Effector CD4-positive, alpha-beta T cell (primary cell): ENCODE data around the gene SPATS2L.

Experiments
- DNase-seq: peaks from one replicate; pipeline ENCODE4 v3.0.0-alpha.2; 2020

SPATS2L gene

DNA sequence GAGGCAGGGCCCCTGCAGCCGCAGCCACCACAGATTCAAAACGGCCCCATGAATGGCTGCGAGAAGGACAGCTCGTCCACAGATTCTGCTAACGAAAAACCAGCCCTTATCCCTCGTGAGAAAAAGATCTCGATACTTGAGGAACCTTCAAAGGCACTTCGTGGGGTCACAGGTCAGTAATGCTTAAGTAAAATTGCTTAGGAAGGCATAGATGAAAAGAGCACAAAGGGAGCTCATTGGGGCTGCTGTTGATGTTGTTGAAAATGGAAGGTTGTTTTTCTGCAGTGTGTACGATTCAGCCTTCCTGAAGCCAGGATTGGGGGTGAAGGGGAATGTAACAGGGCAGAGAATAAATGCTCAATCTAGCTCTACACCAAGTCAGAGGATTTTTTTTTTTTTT is 112.8 kb downstream of the SPATS2L start:
- DNase-seq: no peak

DNA sequence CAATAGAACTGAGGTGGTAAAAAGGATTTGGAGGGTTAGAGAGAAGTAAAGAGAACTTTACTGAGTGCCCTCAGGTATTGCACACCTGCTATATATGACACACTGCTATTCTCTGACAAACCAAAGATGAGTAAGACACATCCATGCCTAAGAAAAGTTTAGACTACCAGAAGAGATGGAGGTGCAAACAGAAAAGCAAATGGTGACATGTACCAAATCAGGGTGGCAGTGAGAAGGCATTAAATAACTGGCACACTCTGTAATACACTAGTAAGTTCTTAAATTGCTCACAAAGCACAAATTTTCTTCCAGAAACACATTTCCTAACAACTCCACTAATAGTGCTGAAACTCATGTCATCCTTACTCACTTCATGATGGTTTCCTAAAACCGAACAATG is 114.8 kb downstream of the SPATS2L start:
- no peak for DNase-seq

DNA sequence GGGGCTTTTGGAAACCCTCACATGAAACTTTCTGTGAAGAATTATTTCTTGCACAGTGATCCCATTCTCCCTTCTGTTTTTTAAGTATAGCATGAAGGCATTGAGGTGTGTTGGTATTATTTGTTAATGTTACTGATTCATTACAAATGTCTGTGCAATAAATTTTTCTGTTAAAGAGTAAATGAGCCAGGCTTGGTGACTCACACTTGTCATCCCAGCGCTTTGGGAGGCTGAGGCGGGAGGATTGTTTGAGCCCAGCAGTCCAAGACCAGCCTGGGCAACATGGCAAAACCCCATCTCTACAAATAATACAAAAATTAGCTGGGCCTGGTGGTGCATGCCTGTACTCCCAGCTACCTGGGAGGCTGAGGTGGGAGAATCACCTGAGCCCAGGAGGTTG is 115.6 kb downstream of the SPATS2L start:
- DNase-seq: no peak

DNA sequence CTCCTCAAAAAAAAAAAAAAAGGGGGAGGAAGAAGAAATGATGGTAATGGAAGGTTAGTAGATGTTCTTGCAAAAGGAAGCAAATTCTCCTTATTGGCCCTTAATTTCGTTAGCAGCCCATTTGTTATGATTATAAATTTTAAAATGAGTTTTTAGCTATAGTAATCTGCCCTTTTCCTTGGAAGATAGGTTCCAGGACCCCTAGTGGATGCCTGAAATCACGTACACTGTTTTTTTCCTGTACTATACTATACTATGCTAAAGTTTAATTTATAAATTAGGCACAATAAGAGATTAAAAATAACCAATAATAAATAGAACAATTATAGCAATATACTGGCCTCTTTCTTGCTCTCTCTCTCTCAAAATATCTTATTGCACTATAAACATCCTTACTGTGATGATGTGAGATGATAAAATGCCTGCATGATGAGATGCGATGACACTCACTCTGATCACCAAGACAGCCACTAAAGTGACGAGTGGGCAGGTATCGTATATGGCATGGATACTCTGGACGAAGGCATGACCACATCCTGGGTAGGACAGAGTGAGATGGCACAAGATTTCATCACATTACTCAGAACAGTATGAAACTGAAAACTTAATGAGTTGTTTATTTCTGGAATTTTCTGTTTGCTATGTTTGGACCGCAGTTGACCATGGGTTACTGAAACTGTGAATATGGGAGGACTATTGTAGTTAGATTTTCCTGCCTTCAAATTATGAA is 116.2 kb downstream of the SPATS2L start:
- no peak for DNase-seq

GRCh38 chr2:200423541-200423940 is 117.0 kb downstream of the SPATS2L start:
- no peak for DNase-seq

DNA sequence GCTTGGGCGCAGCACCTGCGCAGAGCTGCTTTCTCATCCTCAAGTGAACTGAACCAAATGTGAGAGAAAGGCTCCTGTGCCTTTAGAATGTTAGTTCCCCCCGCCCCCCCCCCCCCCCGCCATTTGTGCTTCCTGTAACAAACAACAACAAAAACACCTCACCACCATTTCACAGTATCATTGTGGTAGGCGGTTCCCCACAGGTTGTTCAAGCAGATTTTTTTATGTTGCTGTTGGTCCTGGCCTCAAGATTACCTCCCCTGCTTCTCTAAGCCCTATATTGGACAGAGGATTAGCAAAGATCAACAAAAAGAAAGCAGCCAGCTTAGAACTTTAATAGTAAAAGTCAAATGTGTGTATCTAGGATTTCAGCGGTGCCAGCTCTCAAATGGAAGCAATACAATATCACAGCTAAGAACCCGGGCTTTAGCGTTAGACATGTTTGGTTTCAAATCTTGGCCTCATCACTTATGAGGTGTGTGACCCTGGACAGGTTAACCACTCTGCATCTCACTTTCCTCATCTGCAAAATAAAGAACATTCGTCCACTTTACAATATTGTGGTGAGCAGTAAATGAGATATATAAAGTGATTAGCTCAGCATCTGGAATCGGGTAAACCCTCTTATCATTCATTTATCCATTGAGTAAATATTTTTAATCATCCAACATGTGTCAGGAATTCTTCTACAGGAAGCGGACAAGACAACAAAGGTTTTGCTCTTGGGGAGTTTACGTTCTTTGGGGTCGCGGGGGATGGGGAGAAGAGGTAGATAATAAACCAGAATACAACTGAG is 118.7 kb downstream of the SPATS2L start:
- DNase-seq: no peak

DNA sequence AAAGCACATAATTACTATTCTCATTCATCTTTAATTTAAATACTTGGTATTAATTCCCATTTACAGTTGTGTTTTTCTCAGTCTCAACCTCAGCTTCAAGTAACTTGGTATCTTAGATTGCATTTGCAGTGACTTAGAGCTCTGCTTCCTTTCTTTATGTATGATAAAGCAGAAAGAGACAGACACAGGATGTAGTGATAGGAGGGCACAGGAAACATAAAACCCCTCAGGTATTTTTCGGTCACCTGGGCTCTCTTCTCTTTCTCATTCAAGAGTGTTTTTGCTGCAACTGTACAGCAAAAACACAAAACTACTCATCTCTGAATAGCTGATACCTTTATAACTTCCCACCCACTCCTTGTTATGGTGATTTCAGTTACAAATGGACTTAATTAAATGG is 120.3 kb downstream of the SPATS2L start:
- no peak for DNase-seq

DNA sequence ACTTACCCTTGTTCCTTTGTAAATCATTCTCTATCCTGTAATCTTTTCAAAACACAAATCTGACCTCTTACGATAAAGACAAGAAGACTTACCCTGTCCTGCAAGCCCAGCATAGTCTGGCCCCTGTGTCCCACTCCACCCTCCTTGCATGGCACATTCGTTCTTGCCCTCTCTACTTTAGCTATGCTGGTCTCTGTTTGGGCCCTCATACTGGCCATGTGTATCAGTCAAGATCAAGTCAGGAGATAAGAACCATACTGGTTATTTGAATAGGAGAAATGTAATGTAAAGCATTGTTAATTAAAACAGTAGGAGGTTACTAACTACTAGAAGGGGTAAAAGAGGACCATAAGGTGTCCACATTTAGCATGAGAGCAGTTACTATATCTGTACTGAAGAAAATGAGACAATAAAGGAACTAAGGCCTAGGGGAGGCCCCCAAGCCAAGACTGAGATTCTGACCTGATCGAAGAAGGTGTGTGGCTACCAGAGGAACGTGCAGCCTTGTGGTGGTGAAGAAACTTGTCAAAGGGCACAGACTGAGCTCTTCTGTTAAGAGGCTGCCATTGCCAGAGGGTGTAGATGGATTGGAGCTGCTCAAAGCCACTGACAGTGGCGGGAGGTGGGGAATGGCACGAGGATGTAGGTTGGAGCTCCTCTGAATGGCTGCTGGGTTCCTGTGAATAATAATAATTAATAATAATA is 122.6 kb downstream of the SPATS2L start:
- DNase-seq: no peak

DNA sequence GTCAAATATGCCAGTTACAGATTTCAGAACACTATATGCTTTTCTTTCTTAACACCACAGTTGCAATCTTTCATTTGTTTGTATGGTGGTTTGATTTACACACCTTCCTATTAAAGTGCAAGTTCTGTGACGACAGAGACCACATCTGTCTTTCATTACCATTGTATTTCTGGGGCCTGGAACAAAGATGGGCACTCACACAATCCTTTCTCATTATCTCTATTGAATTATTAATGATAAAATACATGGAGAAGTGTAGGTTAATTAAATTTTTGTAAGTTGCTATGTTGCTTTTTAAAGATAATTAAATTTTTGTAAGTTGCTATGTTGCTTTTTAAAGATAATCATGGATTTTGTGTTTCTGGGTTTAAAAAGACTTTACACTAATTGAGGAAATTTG is 123.5 kb downstream of the SPATS2L start:
- DNase-seq: no peak

DNA sequence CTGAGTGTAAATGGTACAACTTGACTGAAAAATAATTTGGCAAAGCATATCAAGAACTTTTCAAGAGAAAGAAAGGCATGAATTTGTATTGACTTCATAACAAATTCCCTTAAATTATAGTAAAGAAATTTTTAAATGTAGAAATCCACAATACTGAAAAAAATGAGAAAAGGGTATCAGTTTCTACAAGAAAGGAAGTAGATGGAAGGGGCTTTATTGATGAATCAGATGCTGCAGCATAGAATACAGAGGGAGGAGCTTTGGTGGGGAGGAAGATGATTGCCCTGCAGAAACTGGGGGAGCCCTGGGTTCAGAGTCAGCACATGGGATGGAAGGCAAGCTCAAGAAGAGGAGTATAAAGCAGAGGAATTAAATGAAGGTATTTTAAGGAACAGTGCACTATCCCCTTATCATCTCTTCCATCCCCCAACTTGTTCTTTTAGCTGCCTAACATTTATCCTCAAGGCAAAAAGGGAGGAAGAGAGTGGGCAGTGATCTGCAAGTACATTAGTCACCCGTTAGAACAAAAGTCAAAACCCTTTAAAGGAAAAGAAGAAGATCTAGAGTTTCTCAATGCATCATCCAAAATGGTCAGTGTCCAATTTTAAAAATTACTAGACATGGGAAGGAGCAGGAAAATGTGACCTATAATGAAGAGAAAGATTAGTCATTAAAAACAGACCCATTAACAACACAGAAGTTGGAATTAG is 125.7 kb downstream of the SPATS2L start:
- no peak for DNase-seq

- DNase-seq: no peak
These were observed 128.9 kb downstream of the SPATS2L start for GRCh38 chr2:200435379-200435778.

GRCh38 chr2:200438251-200438650 is 131.8 kb downstream of the SPATS2L start:
- DNase-seq: no peak

GRCh38 chr2:200438846-200439245 is 132.4 kb downstream of the SPATS2L start:
- no peak for DNase-seq

DNA sequence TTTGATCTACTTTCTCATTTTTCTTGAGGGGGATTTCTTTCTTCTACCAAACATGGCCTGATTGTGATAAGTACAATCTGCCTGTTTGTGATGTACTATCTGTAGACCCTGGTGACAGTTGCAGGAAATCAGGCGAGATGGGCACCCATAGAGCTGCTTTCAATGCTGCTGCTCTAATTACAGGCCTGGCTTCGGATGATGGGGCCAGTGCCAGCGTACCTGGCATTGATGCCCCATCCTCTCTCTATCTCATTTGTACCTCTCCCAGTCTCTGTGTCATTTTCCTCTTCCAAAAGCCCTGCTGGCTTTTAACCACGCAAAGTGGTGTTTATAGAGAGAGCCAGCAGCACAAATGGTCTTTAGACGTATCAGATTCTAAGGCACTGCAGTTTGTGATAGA is 133.5 kb downstream of the SPATS2L start:
- no peak for DNase-seq

DNA sequence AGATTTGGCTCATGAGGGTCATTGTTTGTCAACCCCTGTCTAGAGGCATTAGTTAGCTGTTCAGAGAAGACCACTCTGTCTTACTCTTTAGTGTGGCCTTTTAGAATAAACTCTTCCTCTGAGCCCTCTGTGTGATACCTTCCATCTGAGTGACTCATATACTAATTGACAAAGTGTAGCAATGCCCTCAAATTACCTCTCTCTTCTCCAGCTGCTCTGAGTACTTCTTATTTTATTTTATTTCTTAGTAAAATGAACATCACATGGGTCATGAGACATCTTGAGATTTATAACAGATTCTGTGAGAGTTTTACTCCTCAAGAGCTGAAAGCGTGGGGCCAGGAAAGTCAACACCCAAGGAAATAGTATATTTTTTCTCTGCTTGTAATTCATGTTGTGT is 136.0 kb downstream of the SPATS2L start:
- DNase-seq: no peak

GRCh38 chr2:200443376-200443775 is 136.9 kb downstream of the SPATS2L start:
- no peak for DNase-seq

- DNase-seq: no peak
These were observed 137.4 kb downstream of the SPATS2L start for GRCh38 chr2:200443916-200444315.

GRCh38 chr2:200444530-200444929 is 138.0 kb downstream of the SPATS2L start:
- no peak for DNase-seq

DNA sequence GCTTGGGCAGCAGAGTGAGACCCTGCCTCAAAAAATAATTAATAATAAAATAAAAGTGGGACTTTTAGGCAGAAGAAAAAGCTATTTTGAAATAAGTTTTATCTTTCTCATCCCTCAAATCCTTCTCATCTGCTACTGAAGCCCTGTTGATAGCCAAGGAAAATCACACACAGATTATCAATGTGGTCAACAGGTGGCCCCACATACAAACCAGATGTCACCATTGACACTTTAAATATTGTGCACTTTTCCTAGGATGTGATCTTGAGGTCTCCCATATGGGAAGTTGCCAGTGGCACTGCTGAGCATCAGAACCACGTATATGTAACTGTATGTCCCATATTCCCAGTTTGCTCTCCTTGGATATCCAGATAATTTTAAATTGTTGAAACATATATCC is 138.8 kb downstream of the SPATS2L start:
- DNase-seq: no peak

DNA sequence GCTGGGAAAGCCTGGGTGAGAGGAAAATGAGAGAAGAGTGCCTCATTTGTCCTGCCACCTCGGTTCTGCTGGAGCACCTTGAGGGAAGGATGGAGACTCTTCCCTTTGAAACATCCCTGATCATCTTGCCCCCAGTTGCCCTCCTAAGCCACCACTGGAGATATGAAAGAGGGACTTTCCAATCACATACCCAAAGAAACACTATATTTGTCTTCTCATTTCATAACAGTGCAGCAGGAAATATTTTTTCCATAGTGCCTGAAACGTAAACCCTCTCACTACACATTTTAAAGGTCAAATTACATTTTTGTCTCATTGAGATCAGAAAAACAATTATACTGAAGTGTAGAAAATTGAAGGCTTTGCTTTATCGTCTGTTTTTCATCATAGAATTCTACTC is 140.1 kb downstream of the SPATS2L start:
- DNase-seq: no peak

DNA sequence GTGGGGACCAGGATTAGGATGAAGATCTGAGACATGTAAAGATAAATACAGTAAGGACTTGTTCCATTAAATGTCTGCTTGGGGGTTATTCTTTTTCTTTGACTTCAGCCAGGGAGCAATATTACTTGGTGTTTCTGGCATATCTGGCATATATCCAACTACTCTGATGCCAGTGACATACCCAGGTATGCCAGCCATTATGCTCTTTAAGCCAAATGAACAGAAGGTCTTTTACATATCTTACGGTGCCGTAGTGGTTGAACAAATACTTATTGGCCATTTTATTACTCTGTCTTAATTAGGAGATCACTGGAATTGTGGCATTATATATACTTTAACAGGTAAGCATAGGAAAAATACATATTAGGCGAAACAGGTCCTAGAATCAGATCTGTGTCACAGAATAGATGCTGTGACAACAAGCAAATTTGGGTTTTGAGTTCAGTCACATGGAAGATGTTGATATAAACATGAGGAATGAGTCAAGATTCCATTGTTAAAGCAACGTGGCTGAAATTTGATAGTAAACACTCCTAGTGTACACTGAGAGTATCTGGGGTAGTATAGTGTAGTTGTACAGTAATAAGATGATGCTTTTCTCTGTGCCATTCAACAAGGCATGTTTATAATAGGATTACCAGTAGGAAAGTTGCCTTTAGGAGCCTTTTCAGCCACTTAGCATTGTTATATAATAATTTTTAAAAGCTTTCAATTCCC is 140.8 kb downstream of the SPATS2L start:
- no peak for DNase-seq

DNA sequence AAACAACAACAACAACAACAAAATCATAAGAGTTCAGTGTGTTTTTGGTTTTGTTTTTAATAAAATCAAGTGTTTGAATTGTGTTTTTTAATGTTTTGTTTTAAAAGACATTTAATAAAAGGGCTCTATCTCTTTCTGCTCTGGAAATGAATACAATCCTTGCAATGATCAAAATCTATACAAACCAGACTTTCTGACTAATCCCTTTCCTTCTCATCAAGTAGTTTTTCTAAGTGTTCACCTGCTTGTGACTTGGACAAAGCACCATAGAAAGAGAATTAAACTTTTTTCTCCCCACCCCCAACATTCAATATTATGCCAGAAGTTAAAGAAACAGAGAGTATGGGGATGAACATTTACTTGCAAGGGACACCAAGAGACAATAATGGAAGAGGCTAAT is 142.0 kb downstream of the SPATS2L start:
- DNase-seq: no peak

- no peak for DNase-seq
These were observed 142.7 kb downstream of the SPATS2L start for GRCh38 chr2:200449149-200449548.
